HG03280 (cell line): ENCODE measurements around the gene HOXA10.

Experiments used
- ATAC-seq: cut with Tn5 transposase; IDR thresholded peaks from one replicate; pipeline ENCODE4 v1.9.1; 2021; ENCODE audit warnings: mild to moderate bottlenecking, moderate library complexity; ENCODE audit not compliant: unreplicated experiment

HOXA10 gene

GRCh38 chr7:27203964-27204594 lies 30.0 kb upstream of the HOXA10 start:
- no peak for ATAC-seq

- ATAC-seq: no peak
These were observed 29.3 kb upstream of the HOXA10 start for GRCh38 chr7:27203365-27203953.

- no peak for ATAC-seq
These were observed 28.7 kb upstream of the HOXA10 start for GRCh38 chr7:27202862-27203134.

- ATAC-seq: no peak
These were observed 28.1 kb upstream of the HOXA10 start for GRCh38 chr7:27202018-27202861.

- ATAC-seq: no peak
These were observed 27.5 kb upstream of the HOXA10 start for GRCh38 chr7:27201580-27202017.

GRCh38 chr7:27200761-27201579 lies 26.9 kb upstream of the HOXA10 start:
- ATAC-seq: no peak

GRCh38 chr7:27199849-27200760 lies 26.0 kb upstream of the HOXA10 start, which contains the start of gene HOXA13:
Gene HOXA13 (minus strand): TSS chr7:27200091. CDS start chr7:27200077, 14 bp downstream.
- peak; percentile 48 for ATAC-seq

GRCh38 chr7:27198871-27199801 lies 25.0 kb upstream of the HOXA10 start:
- ATAC-seq: no peak

- ATAC-seq: no peak
These were observed 24.2 kb upstream of the HOXA10 start for GRCh38 chr7:27198138-27198841.

GRCh38 chr7:27197137-27198042 lies 23.3 kb upstream of the HOXA10 start:
- ATAC-seq: no peak

- no peak for ATAC-seq
These were observed 22.2 kb upstream of the HOXA10 start for GRCh38 chr7:27196287-27196767.

GRCh38 chr7:27194686-27195379 lies 20.7 kb upstream of the HOXA10 start:
- ATAC-seq: no peak

- no peak for ATAC-seq
These were observed 19.9 kb upstream of the HOXA10 start for GRCh38 chr7:27194002-27194352.

- ATAC-seq: no peak
These were observed 19.3 kb upstream of the HOXA10 start for GRCh38 chr7:27193335-27194001.

- ATAC-seq: no peak
These were observed 18.6 kb upstream of the HOXA10 start for GRCh38 chr7:27192546-27193334.
